OCI-LY7 (cell line): Measurements from ENCODE around the gene ADGRG3.

ENCODE experiments used
- CTCF ChIP-seq: fragments of 200-600 bp; sonication (generic); conservative IDR thresholded peaks from 2 replicates; pipeline ENCODE4 v1.5.1; 2014; ENCODE audit warnings: mild to moderate bottlenecking, antibody characterized with exemption, low read length, moderate library complexity, mixed read lengths
- EZH2phosphoT487 ChIP-seq: fragments of 200-600 bp; sonication (generic); IDR thresholded peaks from 2 replicates; pipeline ENCODE4 v1.6.1; 2018; ENCODE audit warnings: low read depth, borderline replicate concordance, mild to moderate bottlenecking, mixed run types, antibody characterized with exemption, low read length, moderate library complexity, mixed read lengths

DNA sequence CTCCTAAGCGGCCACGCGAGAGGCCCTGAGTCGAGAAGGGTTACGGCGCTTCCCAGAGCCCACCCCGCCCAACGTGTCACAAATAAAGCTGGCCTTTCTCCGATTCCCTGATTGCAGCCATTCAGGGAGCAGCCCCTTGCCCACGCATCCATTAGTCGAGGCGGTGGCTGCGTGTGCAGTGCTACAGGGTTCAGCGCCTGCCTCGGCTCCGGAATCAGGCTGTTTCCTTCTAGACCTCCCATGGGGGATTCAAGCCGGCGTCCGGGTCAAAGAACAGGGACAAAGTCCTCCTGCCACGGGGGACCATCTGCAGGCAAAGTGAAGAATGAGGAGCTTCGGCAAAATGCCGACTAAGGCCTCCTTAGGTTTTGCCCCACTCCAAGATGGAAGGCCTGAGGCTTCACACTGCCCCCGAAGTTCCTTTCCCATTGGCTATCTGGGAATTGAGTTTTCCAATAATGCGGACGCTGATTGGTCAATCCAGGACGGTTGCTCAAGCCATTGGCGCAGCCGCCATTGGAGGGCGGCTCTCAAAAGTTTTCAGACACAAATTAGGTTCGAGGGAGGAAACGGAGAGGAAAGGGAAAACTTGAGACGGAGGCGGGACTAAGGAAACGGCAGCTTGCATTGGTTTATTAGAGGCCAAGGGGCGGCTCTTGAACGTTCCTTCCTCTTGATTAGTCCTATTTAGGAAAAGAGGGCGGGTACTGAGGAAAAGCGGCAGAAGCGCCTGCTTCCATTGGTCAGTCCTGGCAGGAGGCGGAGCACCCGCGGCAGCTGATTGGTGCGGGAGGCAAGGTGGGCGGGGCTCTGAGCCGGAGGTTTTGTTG, 67.0 kb downstream of the ADGRG3 start:
- TF ChIP-seq CTCF (no peak), EZH2phosphoT487 (no peak)
